ENCODE measurements around the gene SLC41A3. TPM values are rescaled to one million over a fixed set of nuclear protein-coding genes. Genes with fewer than 3 reads are reported as not detected.

Gene SLC41A3
- total and polyA plus RNA-seq, 7 donors, result 5.1 to 59.5 (median 28.9) TPM

DNA sequence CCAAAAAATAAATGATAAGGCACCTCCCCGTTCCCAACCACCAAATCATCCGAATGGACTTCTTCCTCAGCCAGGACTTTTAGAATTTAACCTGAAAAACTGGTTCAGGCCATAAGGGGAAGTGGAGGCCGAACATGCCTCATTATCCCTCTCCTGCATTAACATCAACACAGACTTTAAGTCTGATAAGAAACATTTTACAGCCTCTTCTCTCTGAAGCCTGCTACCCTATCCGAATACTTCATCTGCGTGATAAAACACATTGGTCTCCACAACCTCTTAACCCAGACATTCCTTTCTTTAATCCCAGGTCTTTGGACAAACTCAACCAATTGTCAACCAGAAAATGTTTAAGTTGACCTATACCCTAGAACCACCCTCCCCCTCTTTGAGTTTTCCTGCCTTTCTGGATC is 850 bp upstream of the SLC41A3 start:
- 35 to 61% methylated on average over 5 of the region's 5 CpGs for WGBS, 2 donors
- Histone ChIP-seq H3K4me3 (peak overlapping the region; percentile 80 to 97 (median 84)), H3K9me3 (no peaks in the 10 kb centered on the region), H3K27me3 (no peaks in the 10 kb centered on the region), H3K36me3 (no peaks in the 10 kb centered on the region), H3K4me1 (peaks cover 0 to 16% (median 10%) of the 10 kb centered on the region in 4 donors), H3K27ac (peak overlapping the region; percentile 90 to 92 (median 92))
- intact Hi-C loops (cut with DNase I), result loop anchor here (5.0 kb wide), 2 partner anchors 112 to 393 kb away; partner anchors contain the start of gene ZXDC
- no peak for TF ChIP-seq POLR2AphosphoS5 (IDR thresholded peaks at IDR 0.05)
- no peak for TF ChIP-seq EP300 (IDR thresholded peaks at IDR 0.05)
- TF ChIP-seq, protein P1, sequence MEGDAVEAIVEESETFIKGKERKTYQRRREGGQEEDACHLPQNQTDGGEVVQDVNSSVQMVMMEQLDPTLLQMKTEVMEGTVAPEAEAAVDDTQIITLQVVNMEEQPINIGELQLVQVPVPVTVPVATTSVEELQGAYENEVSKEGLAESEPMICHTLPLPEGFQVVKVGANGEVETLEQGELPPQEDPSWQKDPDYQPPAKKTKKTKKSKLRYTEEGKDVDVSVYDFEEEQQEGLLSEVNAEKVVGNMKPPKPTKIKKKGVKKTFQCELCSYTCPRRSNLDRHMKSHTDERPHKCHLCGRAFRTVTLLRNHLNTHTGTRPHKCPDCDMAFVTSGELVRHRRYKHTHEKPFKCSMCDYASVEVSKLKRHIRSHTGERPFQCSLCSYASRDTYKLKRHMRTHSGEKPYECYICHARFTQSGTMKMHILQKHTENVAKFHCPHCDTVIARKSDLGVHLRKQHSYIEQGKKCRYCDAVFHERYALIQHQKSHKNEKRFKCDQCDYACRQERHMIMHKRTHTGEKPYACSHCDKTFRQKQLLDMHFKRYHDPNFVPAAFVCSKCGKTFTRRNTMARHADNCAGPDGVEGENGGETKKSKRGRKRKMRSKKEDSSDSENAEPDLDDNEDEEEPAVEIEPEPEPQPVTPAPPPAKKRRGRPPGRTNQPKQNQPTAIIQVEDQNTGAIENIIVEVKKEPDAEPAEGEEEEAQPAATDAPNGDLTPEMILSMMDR (IDR thresholded peaks at IDR 0.05), result no peak
- TF ChIP-seq POLR2A (IDR thresholded peaks at IDR 0.05), result no peak
- DNase-seq, result no peak

DNA sequence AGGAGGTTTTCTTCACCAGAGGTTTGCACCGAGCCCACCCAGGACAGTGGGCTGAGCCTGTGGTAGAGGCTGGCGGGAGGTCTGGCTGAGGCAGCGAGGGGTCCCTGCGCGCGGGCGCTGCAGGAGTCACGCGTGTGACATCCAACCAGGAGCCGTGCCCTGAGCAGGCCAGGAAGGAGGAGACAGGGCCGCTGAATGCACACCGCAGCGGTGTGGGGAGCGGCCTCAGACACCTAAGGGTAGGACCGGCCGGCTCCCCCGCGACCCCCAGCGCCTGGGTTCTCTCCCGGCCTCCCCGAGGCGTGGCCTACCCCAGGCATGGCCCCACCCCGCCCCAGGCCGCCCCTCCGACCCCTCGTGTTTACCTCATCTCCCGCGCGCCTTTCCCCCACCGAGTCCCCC is 412 bp downstream of the SLC41A3 start:
- no peaks in the 10 kb centered on the region for H3K36me3 ChIP-seq
- no peak for DNase-seq
- TF ChIP-seq POLR2AphosphoS5 (IDR thresholded peaks at IDR 0.05) (no peak), EP300 (IDR thresholded peaks at IDR 0.05) (no peak), POLR2A (IDR thresholded peaks at IDR 0.05) (no peak)
- TF ChIP-seq, protein P1 (IDR thresholded peaks at IDR 0.05), result no peak
- peak overlapping the region; percentile 90 to 92 (median 92) for H3K27ac ChIP-seq
- H3K9me3 ChIP-seq, result no peaks in the 10 kb centered on the region
- peak overlapping the region; percentile 80 to 97 (median 84) for H3K4me3 ChIP-seq
- no peaks in the 10 kb centered on the region for H3K27me3 ChIP-seq
- intact Hi-C loops (cut with DNase I), result loop anchor here (2.0 to 5.0 kb wide), 3 partner anchors 93 to 394 kb away; partner anchors contain the start of gene ZXDC
- 1% methylated on average over 30 of the region's 30 CpGs for WGBS, 2 donors
- H3K4me1 ChIP-seq, result peaks cover 0 to 16% (median 10%) of the 10 kb centered on the region in 4 donors

DNA sequence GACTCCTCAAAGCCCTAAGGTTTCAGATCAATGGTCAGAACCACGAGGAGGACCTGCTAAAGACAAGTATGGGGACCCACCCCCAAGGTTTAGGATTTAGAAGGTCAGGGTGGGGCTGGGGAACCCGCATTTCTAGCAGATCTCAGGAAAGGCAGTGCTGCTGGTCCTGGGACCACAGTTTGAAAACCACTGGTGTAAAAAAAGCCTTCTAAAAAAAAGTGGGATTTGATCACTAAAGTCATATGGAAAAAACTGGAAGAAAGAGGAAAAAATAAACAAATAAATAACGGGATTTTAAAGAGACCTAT is 832 bp downstream of the SLC41A3 start:
- peak overlapping the region; percentile 90 to 92 (median 92) for H3K27ac ChIP-seq
- intact Hi-C loops (cut with DNase I), result loop anchor here (2.0 to 5.0 kb wide), 3 partner anchors 92 to 394 kb away; partner anchors contain the start of gene ZXDC

DNA sequence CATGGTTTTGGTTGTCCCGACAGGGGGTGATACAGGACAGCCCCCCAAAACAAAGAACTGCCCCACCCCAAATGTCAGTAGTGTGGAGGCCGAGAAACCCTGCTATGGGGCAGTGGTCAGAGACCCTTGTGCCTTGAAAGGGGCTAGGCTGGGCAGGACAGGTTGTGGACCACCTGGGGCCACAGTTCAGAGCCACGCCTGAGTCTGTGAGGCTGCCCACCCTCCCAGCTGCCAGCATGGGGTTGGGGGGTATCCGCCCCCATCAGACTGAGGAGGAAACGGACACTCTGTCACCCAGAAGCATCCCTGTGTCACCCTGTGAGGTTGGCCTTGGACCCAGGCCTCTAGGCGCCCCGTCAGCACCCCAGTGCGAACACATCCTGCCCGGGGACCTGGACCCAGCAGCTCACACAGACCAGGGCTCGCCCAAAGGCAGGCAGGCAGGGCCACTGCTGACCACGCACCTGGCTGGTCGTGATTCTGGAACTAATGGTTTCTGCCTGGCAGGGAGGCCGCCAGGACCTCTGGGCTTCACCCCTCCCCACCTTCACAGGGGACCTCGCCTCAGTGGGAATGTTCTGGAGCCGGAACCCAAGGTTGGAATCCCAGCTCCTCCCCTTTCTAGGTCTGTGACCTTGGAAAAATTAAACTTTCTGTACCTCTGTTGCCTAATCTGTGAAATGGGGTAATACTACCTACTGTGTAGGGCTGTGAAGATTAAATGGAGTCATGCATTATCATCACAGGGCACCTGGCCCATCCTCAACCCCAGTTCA is 1.4 kb downstream of the SLC41A3 start:
- no peak for DNase-seq
- TF ChIP-seq POLR2AphosphoS5 (IDR thresholded peaks at IDR 0.05) (no peak), POLR2A (IDR thresholded peaks at IDR 0.05) (no peak), EP300 (IDR thresholded peaks at IDR 0.05) (no peak)
- TF ChIP-seq, protein P1 (IDR thresholded peaks at IDR 0.05), result no peak
- intact Hi-C loops (cut with DNase I), result loop anchor here (2.0 to 5.0 kb wide), 3 partner anchors 92 to 395 kb away; partner anchors contain the start of gene ZXDC
- Histone ChIP-seq H3K4me1 (peaks cover 0 to 16% (median 10%) of the 10 kb centered on the region in 4 donors), H3K27me3 (no peaks in the 10 kb centered on the region), H3K36me3 (no peaks in the 10 kb centered on the region), H3K9me3 (no peaks in the 10 kb centered on the region), H3K27ac (peak overlapping the region; percentile 90 to 92 (median 92)), H3K4me3 (peak overlapping the region in 2 of 4 donors; percentile 80 to 97)
- 93 to 94% methylated on average over 15 of the region's 15 CpGs for WGBS, 2 donors

More for the DNA sequence above, 832 bp downstream of the SLC41A3 start:
- H3K36me3 ChIP-seq, result no peaks in the 10 kb centered on the region
- TF ChIP-seq EP300 (IDR thresholded peaks at IDR 0.05), result no peak
- TF ChIP-seq POLR2AphosphoS5 (IDR thresholded peaks at IDR 0.05), result no peak
- no peak for TF ChIP-seq POLR2A (IDR thresholded peaks at IDR 0.05)
- TF ChIP-seq, protein P1 (IDR thresholded peaks at IDR 0.05), result no peak
- no peaks in the 10 kb centered on the region for H3K27me3 ChIP-seq
- no peak for DNase-seq
- peak overlapping the region; percentile 80 to 97 (median 84) for H3K4me3 ChIP-seq
- WGBS, 2 donors, result 9 to 24% methylated on average over 3 of the region's 3 CpGs
- H3K9me3 ChIP-seq, result no peaks in the 10 kb centered on the region
- H3K4me1 ChIP-seq, result peaks cover 0 to 16% (median 10%) of the 10 kb centered on the region in 4 donors
